ENCODE data around the gene TRIM65. TPM values are rescaled to one million over a fixed set of nuclear protein-coding genes. Genes with fewer than 3 reads are reported as not detected.

TRIM65 gene
- total RNA-seq, 1 donor from 2014 or later, result 21.1 TPM

DNA sequence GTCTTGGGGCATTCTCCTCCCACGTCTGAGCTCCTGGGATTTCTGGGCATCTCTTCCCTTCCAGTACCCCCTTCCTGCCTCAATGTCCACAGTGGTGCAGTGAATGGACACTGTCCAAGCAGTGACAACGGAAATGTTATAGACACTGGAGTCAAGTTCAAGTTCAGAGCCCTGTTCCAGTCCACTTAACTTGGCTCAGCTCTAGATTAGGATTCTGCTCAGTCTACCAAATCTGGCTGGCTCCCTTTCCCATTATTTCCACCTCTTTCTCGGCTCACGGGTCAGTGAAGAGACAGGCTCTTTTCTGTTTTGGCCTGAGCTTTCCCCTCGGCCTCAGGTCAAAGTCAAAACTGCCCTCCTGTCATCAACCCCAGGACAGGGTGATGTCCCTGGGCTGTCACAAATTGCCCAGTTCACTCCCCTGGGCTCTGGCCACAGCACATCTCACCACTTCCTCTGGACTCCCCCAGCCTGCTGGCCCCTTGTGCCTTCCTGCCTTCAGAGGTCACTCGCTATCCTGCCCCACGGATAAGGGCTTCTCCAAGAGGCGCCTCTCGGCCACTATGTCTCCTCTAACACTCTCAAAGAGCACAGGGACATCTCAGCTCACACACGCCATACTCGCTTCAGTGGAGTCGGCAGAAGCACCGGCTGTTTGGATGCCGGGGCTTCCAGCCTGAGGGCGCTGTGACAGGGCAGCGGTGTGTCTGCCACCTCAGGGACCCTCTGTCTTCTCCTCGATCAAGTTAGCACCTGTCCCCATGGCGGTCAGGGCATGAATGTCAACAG is 25.6 kb upstream of the TRIM65 start:
- FAIRE-seq, result no peak
- no peak for DNase-seq (ENCODE audit: low read depth)
- H3K4me3 ChIP-seq (ENCODE audit: low read depth, low read length), result no peak overlapping the region
- no peaks in the 10 kb centered on the region for H3K27me3 ChIP-seq (ENCODE audit: control insufficient read depth, insufficient read depth, low read length)
- peaks cover 3% of the 10 kb centered on the region for H3K36me3 ChIP-seq (ENCODE audit: control insufficient read depth, insufficient read depth, low read length)
- TF ChIP-seq, protein P1, sequence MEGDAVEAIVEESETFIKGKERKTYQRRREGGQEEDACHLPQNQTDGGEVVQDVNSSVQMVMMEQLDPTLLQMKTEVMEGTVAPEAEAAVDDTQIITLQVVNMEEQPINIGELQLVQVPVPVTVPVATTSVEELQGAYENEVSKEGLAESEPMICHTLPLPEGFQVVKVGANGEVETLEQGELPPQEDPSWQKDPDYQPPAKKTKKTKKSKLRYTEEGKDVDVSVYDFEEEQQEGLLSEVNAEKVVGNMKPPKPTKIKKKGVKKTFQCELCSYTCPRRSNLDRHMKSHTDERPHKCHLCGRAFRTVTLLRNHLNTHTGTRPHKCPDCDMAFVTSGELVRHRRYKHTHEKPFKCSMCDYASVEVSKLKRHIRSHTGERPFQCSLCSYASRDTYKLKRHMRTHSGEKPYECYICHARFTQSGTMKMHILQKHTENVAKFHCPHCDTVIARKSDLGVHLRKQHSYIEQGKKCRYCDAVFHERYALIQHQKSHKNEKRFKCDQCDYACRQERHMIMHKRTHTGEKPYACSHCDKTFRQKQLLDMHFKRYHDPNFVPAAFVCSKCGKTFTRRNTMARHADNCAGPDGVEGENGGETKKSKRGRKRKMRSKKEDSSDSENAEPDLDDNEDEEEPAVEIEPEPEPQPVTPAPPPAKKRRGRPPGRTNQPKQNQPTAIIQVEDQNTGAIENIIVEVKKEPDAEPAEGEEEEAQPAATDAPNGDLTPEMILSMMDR (IDR thresholded peaks at IDR 0.05; ENCODE audit: insufficient read depth, low read length, severe bottlenecking), result no peak

DNA sequence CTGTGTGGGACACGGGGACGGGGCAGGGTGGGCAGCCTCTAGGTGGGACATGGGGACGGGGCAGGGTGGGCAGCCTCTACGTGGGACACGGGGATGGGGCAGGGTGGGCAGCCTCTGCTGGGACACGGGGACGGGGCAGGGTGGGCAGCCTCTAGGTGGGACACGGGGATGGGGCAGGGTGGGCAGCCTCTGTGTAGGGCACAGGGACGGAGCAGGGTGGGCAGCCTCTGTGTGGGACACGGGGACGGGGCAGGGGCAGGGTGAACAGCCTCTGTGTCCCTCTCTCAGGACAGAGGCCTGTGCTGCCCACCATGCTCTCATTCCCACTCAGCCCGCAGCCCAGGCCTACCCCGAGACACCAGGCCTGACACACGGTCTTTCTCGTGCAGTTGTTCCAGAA is 24.8 kb upstream of the TRIM65 start:
- no peaks in the 10 kb centered on the region for H3K27me3 ChIP-seq (ENCODE audit: control insufficient read depth, insufficient read depth, low read length)
- peaks cover 3% of the 10 kb centered on the region for H3K36me3 ChIP-seq (ENCODE audit: control insufficient read depth, insufficient read depth, low read length)
- no peak for FAIRE-seq
- DNase-seq (ENCODE audit: low read depth), result no peak
- no peak overlapping the region for H3K4me3 ChIP-seq (ENCODE audit: low read depth, low read length)
- TF ChIP-seq, protein P1 (IDR thresholded peaks at IDR 0.05; ENCODE audit: insufficient read depth, low read length, severe bottlenecking), result no peak

DNA sequence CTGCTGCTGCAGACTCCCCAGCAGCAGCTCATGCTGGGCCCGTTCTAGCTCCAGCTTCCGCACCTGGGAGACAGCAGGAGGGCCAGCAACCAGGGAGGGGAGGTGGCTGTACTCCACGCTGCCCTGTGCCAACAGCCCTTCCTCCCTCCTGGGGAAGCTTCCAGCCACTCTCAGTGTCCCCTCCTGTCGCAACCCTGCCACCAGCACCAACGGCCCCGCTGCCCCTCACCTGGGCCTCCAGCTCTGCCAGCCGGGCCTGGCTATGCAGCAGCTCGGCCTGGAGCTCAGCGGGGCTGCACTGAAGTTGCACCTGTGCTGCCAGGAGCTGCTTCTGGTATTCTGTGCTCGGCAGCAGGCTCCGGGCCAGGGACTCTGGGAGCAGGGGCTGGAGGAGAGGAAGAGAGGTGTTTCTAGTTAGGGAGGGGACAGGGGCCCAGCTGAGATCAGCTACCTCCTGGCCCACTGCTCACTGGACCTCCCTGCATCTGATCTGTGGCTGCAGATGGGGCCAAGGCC is 23.4 kb upstream of the TRIM65 start:
- no peak overlapping the region for H3K4me3 ChIP-seq (ENCODE audit: low read depth, low read length)
- DNase-seq (ENCODE audit: low read depth), result no peak
- TF ChIP-seq, protein P1 (IDR thresholded peaks at IDR 0.05; ENCODE audit: insufficient read depth, low read length, severe bottlenecking), result no peak
- FAIRE-seq, result no peak
- peaks cover 1% of the 10 kb centered on the region for H3K36me3 ChIP-seq (ENCODE audit: control insufficient read depth, insufficient read depth, low read length)
- H3K27me3 ChIP-seq (ENCODE audit: control insufficient read depth, insufficient read depth, low read length), result no peaks in the 10 kb centered on the region

DNA sequence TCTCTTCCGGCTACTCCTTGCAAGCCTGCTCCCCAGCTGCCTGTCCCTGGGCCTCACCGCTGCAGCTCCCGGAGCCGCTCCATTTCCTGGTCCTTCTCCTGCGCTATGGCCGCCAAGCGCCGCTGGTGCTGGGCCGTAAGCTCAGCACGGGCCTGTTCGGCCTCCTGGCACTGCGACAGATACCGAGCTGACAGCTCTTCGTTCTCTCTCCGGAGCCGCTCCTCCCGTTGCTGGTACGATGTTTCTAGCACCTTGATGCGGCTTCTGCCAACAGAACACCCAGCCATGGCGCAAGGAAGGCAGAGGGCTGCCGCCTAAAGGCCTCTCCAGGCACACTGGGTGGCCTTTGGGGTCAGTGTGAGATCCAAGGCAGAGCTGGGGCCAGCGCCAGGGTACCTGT is 22.9 kb upstream of the TRIM65 start:
- Histone ChIP-seq H3K36me3 (ENCODE audit: control insufficient read depth, insufficient read depth, low read length) (peaks cover 3% of the 10 kb centered on the region), H3K4me3 (ENCODE audit: low read depth, low read length) (no peak overlapping the region), H3K27me3 (ENCODE audit: control insufficient read depth, insufficient read depth, low read length) (no peaks in the 10 kb centered on the region)
- FAIRE-seq (no peak), DNase-seq (ENCODE audit: low read depth) (no peak)
- TF ChIP-seq, protein P1 (IDR thresholded peaks at IDR 0.05; ENCODE audit: insufficient read depth, low read length, severe bottlenecking), result no peak

DNA sequence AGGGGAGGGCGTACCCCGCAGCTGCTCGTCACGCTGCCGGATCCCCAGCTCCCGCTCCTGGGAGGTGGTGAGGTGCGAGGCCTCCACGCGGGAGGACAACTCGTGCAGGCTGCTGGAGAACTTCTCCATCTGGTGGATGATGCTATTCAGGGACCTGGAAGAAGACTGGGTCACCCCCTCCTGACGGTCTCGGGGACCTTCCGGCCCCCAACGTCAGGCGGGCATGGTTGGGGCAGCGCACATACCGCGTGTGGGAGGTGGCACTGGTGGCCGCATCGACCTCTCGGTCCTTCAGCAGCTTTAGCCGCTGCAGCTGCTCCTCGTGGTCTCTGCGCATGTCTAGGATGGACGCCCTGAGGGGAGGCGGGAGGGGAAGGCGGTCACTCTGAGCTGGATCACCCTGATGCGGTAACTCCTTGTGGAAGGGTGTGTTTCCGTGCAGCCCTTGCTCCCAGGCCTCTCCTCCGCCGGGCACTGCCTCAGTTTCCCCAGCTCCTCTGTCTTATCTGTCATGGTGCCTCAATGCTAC is 21.2 kb upstream of the TRIM65 start:
- Histone ChIP-seq H3K36me3 (ENCODE audit: control insufficient read depth, insufficient read depth, low read length) (peaks cover 5% of the 10 kb centered on the region), H3K27me3 (ENCODE audit: control insufficient read depth, insufficient read depth, low read length) (no peaks in the 10 kb centered on the region), H3K4me3 (ENCODE audit: low read depth, low read length) (no peak overlapping the region)
- TF ChIP-seq, protein P1 (IDR thresholded peaks at IDR 0.05; ENCODE audit: insufficient read depth, low read length, severe bottlenecking), result no peak
- DNase-seq (ENCODE audit: low read depth), result no peak
- FAIRE-seq, result no peak
